Measurements from ENCODE around the gene PGM1.

The PGM1 gene

GRCh38 chr1:63559357-63559756, 33.9 kb upstream of the PGM1 start:
- no peak for TF ChIP-seq CTCF (IDR thresholded peaks at IDR 0.05)

- no peak for TF ChIP-seq CTCF (IDR thresholded peaks at IDR 0.05)
These were observed 29.5 kb upstream of the PGM1 start for GRCh38 chr1:63563745-63564144.

GRCh38 chr1:63569068-63569467, 24.1 kb upstream of the PGM1 start:
- TF ChIP-seq CTCF (IDR thresholded peaks at IDR 0.05) = no peak

GRCh38 chr1:63569640-63570316, 23.4 kb upstream of the PGM1 start:
- no peak for TF ChIP-seq CTCF (IDR thresholded peaks at IDR 0.05)

- TF ChIP-seq CTCF (IDR thresholded peaks at IDR 0.05) = peak; percentile 58
These were observed 17.8 kb upstream of the PGM1 start for GRCh38 chr1:63575340-63575826.

GRCh38 chr1:63590166-63590560, 3.0 kb upstream of the PGM1 start:
- no peak for TF ChIP-seq CTCF (IDR thresholded peaks at IDR 0.05)

GRCh38 chr1:63592536-63593302, 492 bp upstream of the PGM1 start:
- TF ChIP-seq CTCF (IDR thresholded peaks at IDR 0.05) = no peak

All from LNCAP (cell line).